Measurements from ENCODE around the gene UCK2.
A peak's percentile ranks its signal among the peaks of the same experiment; 100 is the strongest.

Gene UCK2

GRCh38 chr1:165853528-165854075 lies 26.2 kb downstream of the UCK2 start:
- Histone ChIP-seq H3K27me3 (ENCODE audit: low read depth, low read length) (no peaks in the 10 kb centered on the region), H3K9me3 (ENCODE audit: insufficient read depth, low read length) (no peaks in the 10 kb centered on the region), H3K4me2 (ENCODE audit: low read length) (peak overlapping the region; percentile 12; the same call in 1 of the 2 replicates), H3K4me1 (ENCODE audit: low read length) (peaks cover 50% of the 10 kb centered on the region), H3K4me3 (ENCODE audit: low read length) (no peak overlapping the region), H3K27ac (ENCODE audit: low read length) (no peak overlapping the region), H3K36me3 (replicated peaks; ENCODE audit: low read depth, low read length) (no peaks in the 10 kb centered on the region), H4K20me1 (ENCODE audit: insufficient read depth, low read length) (peaks cover 47% of the 10 kb centered on the region), H2AFZ (ENCODE audit: low read depth, low read length) (no peak overlapping the region), H3K9ac (ENCODE audit: low read length) (no peak overlapping the region), H3K79me2 (ENCODE audit: low read length) (peaks cover 96% of the 10 kb centered on the region)
- TF ChIP-seq CTCF (IDR thresholded peaks at IDR 0.05; ENCODE audit: low read depth, low read length), result no peak
- TF ChIP-seq EZH2phosphoT487 (IDR thresholded peaks at IDR 0.05; ENCODE audit: low read depth), result no peak

- Histone ChIP-seq H3K79me2 (ENCODE audit: low read length) (peaks cover 96% of the 10 kb centered on the region), H3K4me3 (ENCODE audit: low read length) (no peak overlapping the region), H3K9me3 (ENCODE audit: insufficient read depth, low read length) (no peaks in the 10 kb centered on the region), H3K9ac (ENCODE audit: low read length) (peak overlapping the region; percentile 31; the same call in 1 of the 2 replicates), H3K27ac (ENCODE audit: low read length) (peak overlapping the region; percentile 72), H2AFZ (ENCODE audit: low read depth, low read length) (no peak overlapping the region), H3K36me3 (replicated peaks; ENCODE audit: low read depth, low read length) (no peaks in the 10 kb centered on the region), H3K27me3 (ENCODE audit: low read depth, low read length) (no peaks in the 10 kb centered on the region), H3K4me1 (ENCODE audit: low read length) (peaks cover 50% of the 10 kb centered on the region), H3K4me2 (ENCODE audit: low read length) (peak overlapping the region; percentile 90), H4K20me1 (ENCODE audit: insufficient read depth, low read length) (peaks cover 45% of the 10 kb centered on the region)
- TF ChIP-seq EZH2phosphoT487 (IDR thresholded peaks at IDR 0.05; ENCODE audit: low read depth), result no peak
- TF ChIP-seq CTCF (IDR thresholded peaks at IDR 0.05; ENCODE audit: low read depth, low read length), result no peak
Observed at GRCh38 chr1:165854101-165854845, 26.9 kb downstream of the UCK2 start.

GRCh38 chr1:165855010-165855838 lies 27.8 kb downstream of the UCK2 start:
- Histone ChIP-seq H3K27me3 (ENCODE audit: low read depth, low read length) (no peaks in the 10 kb centered on the region), H3K9ac (ENCODE audit: low read length) (peak overlapping the region; percentile 55), H3K4me3 (ENCODE audit: low read length) (peak overlapping the region; percentile 67), H3K4me1 (ENCODE audit: low read length) (peaks cover 50% of the 10 kb centered on the region), H3K4me2 (ENCODE audit: low read length) (peak overlapping the region; percentile 90), H4K20me1 (ENCODE audit: insufficient read depth, low read length) (peaks cover 46% of the 10 kb centered on the region), H3K36me3 (replicated peaks; ENCODE audit: low read depth, low read length) (no peaks in the 10 kb centered on the region), H2AFZ (ENCODE audit: low read depth, low read length) (no peak overlapping the region), H3K27ac (ENCODE audit: low read length) (peak overlapping the region; percentile 72), H3K79me2 (ENCODE audit: low read length) (peaks cover 96% of the 10 kb centered on the region), H3K9me3 (ENCODE audit: insufficient read depth, low read length) (no peaks in the 10 kb centered on the region)
- TF ChIP-seq EZH2phosphoT487 (IDR thresholded peaks at IDR 0.05; ENCODE audit: low read depth) (no peak), CTCF (IDR thresholded peaks at IDR 0.05; ENCODE audit: low read depth, low read length) (no peak)

- Histone ChIP-seq H3K4me3 (ENCODE audit: low read length) (peak overlapping the region; percentile 67), H2AFZ (ENCODE audit: low read depth, low read length) (no peak overlapping the region), H3K27me3 (ENCODE audit: low read depth, low read length) (no peaks in the 10 kb centered on the region), H3K79me2 (ENCODE audit: low read length) (peaks cover 100% of the 10 kb centered on the region), H3K4me2 (ENCODE audit: low read length) (peak overlapping the region; percentile 90), H4K20me1 (ENCODE audit: insufficient read depth, low read length) (peaks cover 44% of the 10 kb centered on the region), H3K27ac (ENCODE audit: low read length) (no peak overlapping the region), H3K9ac (ENCODE audit: low read length) (peak overlapping the region; percentile 55), H3K36me3 (replicated peaks; ENCODE audit: low read depth, low read length) (no peaks in the 10 kb centered on the region), H3K4me1 (ENCODE audit: low read length) (peaks cover 47% of the 10 kb centered on the region), H3K9me3 (ENCODE audit: insufficient read depth, low read length) (no peaks in the 10 kb centered on the region)
- TF ChIP-seq CTCF (IDR thresholded peaks at IDR 0.05; ENCODE audit: low read depth, low read length) (no peak), EZH2phosphoT487 (IDR thresholded peaks at IDR 0.05; ENCODE audit: low read depth) (no peak)
Observed at GRCh38 chr1:165856021-165856420, 28.6 kb downstream of the UCK2 start.
